NK-92 (cell line): ENCODE results near the gene DQX1.
"Not testable (repeated sequence)": the region's sequence is repeated elsewhere in the genome, so short reads cannot be mapped to it uniquely, and the experiment has no call there.

ENCODE experiments used
- DNase-seq: peaks from one replicate; lab custom pipeline; 2025; ENCODE audit not compliant: unreplicated experiment; lab: John Stamatoyannopoulos, UW

Gene DQX1

DNA sequence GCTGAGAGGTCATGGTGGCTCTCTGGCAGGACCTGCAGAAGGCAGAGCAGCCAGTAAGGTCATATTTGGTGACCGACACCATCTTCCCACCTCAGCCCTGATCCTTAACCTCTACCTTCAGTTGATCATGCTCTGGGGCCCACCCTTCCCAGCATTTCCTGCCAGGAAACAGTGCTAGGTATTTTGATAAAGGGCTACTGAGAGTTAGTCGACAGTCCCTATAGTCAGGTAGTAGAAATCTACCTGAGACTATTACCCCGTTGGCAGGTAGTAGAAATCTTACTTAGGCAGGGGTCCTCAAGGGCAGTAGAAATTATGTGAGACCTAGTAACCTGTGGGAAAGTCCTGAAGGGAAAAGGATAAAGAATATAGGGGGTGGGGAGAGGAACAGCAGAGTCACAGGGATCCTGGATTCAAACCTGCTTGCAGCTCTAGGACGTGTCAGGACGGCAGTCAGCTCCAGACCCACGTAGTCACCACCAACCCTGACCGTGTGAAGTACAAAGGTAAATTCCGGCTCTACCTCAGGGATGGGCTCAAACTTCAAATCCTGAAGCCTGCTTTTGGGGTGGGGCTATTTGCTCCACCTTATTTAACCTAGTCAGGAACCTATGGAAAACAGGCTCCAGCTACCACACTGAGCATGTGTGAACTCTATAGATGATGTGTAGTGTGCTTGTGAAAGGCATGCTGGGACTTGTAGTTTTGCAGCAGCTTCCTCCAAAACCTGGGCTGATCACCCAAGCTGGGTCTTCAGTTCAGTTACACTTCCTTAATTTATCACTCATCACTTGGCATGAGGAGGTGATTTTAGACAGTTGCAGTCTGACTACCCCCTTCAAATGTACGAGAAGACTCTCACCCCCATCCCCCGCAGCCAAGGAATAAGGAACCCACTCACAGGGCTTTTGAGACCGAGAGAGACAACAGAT, at the start of gene DQX1:
Gene DQX1, minus strand, starts transcription at position 515 of the 932 bp plus-strand sequence. Its CDS starts 502 bp downstream, at position 13.
- no peak for DNase-seq

DNA sequence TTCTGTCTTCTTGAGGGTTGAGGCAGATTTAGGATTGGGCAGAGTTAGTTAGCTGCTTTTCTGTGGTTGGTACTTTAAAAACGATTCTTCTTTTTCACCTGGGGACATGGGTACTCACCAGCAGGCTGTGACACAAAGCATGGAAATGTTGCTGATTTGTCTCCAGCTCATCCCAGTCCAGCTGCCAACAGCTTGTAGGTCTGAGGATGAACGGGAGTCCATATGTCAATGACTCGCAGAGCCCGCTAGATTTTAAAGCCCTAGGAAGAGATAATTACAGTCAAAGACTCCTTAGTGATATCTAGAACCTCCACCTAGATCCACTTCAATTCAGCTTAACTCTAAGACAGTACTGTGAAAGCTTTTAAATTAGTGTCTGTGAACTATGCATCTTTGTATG, 49.3 kb upstream of the DQX1 start:
- no peak for DNase-seq

DNA sequence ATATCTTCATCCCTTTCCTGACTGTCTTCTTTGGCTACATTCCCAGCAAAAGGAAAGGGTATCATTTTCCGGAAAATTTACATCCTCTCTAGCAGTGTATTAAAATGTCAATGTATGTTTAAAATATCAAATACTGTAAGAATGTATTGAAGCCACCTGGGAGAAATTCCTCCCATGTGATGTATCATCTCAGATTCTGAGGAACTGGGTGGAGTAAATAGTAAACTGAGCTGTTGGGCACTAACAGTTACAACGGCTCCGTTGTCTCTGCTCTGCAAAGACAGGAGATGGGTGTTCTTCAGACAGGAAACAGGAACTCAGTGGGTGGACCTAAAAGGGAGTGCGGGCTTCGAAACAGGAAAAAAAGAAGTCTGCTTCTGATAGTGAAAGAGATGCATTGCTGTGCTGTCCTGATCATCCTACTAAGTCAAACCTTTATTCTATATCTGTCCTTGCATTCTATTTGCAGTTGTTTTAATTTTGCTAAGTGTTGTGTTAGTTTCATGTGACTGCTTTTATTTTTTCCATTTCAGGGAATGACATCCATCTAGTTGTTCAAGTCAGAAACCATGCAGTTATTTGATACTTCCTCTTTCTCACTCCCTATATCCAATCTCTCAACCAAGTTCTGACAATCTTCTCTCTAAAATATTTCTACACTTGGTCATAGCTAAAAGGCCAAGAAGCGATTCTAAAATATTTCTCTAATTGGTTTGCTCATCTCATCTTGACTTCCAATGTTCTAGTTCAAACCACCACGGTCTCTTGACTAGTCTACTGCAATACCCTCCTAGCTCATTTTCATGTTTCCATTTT, 47.9 kb upstream of the DQX1 start:
- no peak for DNase-seq

- no peak for DNase-seq
Observed at GRCh38 chr2:74572178-74572925, 46.3 kb upstream of the DQX1 start.

GRCh38 chr2:74571058-74571457, 45.0 kb upstream of the DQX1 start:
- no peak for DNase-seq

- DNase-seq = no peak
Observed at GRCh38 chr2:74569686-74570085, 43.7 kb upstream of the DQX1 start.

- DNase-seq = no peak
Observed at GRCh38 chr2:74567881-74568280, 41.9 kb upstream of the DQX1 start.

DNA sequence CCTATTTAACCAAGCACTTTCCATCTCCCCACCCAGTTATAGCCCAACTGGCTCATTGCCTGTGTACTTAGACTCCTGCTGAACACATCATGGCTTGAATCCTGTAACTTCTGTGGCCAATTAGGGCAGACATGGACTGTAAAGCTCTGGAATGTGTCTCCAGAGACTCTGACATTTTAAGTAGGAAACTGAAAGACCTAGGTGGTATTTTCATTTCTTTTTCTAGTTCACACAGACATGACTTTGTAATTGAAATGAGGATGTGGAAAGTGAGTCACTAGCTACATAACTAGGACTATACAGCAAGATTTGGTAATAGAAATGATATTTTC, 40.7 kb upstream of the DQX1 start:
- DNase-seq = no peak

- DNase-seq = no peak
Observed at GRCh38 chr2:74566076-74566753, 40.2 kb upstream of the DQX1 start.

DNA sequence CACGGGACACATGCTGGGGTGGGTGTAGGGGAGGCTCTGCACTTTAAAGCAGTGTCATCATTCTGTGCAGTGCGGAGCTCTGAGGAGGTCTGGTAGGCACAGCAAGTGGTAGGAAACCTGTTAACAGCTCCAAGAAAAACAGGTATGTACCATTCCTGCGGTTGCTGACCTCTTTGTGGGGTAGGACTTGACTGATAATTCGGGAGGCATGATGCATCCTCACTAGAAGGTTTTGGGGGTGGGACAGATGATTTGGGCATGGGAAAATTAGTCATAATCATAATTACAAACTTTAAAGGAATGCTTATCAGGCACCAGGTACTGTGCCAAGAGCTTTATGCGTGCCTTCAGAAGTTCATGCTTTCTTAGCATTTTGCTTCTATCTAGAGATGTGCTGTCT, 38.2 kb upstream of the DQX1 start:
- DNase-seq = no peak

DNA sequence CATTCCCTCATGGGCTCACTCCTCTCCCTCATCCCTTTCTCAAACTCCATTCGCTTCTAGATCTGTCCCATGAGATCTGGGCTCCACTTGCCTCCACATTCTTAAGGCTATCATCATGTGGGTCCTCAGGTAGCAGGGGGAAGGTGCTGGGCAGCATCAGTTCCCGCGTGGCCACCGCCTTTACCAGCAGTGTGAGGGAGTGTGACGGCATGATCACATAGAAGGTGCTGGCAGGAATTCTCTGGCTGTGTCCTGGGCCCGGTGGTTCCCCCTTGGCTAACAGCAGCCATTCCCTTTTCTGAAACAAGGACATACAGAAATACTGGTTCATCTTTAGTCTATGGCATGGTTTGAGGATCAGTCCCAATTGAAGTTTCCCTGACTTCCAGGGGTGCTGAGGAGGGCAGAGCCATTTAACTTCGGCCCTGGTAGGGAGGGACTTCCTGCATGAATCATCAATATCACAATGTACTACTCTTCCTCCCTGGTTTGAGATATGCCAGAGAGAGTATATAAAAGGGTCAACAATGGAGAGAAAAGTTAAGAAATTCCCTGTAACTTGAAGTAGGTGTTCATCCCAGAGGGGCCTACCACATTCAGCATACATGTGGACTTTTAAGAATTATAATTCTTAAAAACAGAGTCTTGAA, 36.2 kb upstream of the DQX1 start:
- no peak for DNase-seq

DNA sequence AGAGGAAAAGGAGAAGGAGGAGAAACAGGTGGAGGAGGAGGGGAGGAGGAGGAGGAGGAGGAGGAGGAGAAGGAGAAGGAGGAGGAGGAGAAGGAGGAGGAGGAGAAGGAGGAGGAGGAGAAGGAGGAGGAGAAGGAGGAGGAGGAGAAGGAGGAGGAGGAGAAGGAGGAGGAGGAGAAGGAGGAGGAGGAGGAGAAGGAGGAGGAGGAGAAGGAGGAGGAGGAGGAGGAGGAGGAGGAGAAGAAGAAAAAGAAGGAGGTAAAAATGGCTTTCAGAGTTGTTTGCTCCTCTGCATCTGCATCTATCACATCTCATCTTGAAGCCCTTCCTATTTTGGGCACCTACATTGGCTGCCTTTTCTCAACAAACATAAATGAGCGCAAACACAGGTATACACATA, 35.0 kb upstream of the DQX1 start:
- DNase-seq = not testable (repeated sequence)

GRCh38 chr2:74560591-74560990, 34.6 kb upstream of the DQX1 start:
- DNase-seq = no peak

DNA sequence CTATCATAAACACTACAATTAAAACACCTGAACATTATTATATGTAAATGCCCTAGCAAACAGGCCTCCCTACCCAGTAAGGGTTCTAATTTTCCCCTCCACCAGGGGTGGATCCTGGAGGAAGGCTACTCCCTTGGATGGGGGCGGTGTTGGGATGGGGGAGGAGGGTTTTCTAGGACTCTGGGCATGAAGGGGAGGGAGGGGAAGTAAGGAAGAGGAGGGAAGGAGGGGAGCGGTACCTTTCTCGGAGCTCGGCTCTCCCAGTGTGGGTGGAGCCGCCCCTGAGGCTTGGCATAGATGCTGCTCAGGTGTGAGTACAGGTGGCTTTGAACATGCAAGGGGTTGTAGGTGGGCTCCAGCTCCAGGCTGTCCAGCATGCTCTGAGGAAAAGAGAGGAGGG, 33.9 kb upstream of the DQX1 start:
- no peak for DNase-seq

DNA sequence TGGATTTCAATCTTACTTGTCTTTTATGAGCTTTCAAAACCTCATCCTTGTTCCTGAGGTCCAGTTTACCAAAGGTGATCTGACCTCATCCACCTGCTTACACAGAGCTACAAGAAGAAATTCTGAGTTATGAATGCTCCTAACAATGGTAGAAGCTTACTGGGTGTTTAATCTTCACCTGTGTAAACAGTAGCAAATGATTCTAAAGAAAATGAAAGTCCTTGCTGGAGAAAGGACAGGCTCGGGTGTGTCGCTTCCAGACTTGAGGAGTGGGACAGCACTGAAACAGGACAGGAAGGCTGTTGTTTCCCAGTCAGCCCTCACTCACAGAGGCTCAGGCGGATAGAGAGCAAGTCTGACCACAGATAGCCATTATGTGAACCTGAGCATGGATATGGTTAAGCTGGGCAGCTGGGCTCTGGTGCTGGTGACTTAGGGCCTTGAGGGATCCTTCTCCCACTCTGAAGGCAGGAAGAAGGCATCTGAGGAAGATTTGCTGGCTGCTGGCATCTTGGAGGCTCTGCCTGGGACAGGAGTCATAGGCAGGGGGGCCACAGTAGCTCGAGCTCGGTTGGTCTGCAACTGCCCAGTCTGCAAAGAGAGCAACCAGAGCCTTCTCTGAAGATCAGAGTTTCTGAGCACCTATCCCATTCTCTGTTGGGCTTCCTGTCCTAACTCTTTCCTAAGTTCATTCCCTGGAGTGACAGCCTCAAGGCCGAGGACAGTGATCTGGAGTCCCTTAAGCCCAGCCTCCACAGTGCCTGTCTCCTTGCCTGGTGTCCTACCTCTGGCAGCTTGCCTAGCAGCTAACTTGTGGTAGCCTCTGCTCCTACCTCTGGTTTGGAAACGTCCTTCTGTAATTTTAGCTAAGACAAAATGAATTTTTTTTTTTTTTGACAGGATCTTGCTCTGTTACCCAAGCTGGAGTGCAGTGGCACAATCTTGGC, 32.5 kb upstream of the DQX1 start:
- DNase-seq = no peak

DNA sequence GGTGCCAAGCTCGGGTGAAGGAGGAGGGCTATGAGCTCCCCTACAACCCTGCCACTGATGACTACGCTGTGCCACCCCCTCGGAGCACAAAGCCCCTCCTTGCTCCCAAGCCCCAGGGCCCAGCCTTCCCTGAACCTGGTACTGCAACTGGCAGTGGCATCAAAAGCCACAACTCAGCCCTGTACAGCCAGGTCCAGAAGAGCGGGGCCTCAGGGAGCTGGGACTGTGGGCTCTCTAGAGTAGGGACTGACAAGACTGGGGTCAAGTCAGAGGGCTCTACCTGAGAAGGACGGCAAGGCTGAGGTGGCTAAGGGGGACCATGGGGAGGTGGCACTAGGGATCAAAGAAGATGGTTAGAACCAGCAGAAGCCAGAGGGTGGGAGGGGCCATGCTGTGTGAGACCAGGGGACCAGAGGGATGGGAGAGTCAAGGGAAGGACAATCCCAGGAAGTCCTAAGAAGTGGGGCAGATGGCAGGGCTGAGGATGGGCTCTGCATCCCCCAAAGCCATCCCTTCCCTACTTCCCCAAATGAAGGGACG, 30.9 kb upstream of the DQX1 start:
- no peak for DNase-seq

- DNase-seq = no peak
Observed at GRCh38 chr2:74556159-74556558, 30.1 kb upstream of the DQX1 start.

DNA sequence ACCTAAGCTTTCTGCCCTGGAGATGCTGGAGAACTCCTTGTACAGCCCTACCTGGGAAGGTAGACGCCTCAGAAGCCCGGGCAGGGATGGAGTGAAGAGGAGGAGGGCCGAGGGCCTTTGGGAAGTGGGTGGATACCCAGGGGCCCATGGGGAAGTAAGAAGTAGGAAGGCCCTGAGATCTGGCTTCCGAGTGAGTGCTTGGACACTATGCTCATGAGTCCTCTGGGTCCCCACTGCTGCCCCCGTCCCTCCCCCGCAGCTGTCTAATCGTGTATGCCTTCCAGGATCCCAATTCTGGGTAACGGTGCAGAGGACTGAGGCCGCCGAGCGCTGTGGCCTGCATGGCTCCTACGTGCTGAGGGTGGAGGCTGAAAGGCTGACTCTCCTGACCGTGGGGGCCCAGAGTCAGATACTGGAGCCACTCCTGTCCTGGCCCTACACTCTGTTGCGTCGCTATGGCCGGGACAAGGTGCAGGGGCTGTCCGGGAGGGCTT, 29.6 kb upstream of the DQX1 start:
- no peak for DNase-seq
